Suppressor macrophage (primary cell): ENCODE measurements around the gene ZNF384.

Experiments
- DNase-seq, 4 experiments: peaks; one replicate each; pipeline ENCODE4 v3.0.0-alpha.2; 2020 to 2022

ZNF384 gene

DNA sequence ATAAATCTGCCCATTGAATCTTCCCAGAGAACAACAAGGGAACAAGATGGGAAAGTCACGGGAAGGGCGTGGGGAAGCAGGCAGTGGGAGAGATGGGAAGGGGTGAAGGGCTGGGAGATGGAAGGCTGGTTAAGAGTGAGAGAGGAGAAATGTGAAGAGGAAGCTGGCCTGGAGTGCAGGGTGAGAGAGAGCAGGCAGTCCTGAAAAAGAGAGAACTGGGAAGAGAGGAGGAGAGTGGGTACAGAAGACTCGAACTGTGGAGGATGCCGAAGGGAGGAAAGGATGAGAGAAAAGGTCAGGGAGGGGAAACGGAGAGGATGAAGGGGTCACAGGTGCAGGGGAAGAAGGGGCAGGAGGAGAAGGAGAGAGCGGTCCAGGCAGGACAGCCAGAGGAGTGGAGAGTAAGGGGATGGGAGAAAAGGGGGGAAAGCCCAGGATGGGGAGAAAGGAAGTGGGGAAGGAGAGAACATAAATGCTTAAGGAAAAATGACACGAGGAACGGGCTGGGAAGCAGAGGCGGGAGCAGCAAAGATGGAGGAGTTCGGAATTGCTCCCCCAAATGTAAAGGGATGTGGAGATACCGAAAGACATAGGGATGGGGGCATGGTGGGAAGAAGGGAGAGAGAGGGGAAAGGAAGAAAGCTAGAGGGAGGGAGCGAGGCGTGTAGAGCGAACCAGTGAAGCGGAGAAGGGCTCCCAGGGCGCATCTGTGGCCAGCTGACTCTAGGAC lies 10.2 kb upstream of the ZNF384 start:
- DNase-seq: no peak

GRCh38 chr12:6698352-6699046 lies 9.3 kb upstream of the ZNF384 start:
- no peak for DNase-seq

DNA sequence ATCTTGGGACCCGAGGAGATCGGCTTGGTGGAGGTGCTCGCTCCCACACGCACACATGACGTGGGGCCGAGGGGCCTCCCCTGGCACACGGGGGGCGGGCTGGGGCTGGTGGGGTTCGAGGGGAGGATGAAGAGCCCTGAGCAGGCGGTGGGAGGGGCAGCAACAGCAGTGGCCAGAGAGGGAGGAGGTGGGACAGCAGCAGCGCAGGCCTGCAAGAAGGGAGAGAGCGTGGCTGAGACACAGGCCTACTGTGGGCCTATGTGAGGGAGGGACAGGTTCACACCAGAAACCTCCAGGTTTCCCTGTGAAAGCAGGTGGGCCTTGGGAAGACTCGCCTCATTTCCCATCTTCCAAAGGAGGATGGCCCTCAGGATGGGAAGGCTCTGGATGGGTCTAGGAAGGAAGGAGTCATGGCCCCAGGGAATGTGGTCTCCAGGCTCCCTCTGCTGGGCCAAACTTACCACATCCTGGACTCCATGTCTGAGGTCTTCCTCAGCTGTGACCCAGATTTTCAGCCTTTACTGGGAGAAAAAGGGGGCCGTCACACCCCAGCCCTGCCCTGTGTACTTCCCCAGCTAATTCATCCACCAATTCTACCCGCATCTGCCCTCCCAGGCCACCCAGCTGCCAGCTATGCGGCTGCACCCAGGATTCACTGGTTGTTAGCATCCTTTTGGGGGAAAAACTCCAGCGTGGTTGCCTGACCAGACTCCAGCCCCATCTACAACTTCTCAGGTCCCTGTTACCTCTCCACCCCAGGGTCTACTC lies 8.6 kb upstream of the ZNF384 start:
- peak; percentile 37 to 67 (median 53) for DNase-seq

- peak in 1 of 4 experiments; percentile 42 for DNase-seq
Measured at GRCh38 chr12:6696690-6697583, 7.8 kb upstream of the ZNF384 start.

- DNase-seq: no peak
Measured at GRCh38 chr12:6695313-6696045, 6.3 kb upstream of the ZNF384 start.

DNA sequence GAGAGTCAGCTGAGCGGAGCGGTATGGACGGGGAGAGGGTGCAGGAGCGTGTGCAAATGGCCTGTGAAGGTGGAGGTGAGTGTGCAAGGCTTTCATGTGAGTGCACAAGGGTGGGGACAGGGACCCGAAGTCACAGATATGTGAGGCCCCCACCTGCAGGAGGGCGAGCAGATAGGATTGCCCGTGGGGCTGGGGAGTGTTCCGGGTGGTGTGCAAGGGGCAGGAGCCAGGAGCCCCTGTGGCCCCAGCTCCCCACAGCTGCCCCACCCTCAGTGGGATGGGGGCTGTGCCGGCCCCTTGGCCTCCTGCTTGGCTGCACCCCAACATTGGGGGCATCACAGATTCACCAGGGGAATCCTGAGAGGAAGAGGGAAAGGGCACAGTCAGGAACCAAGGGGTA lies 5.5 kb upstream of the ZNF384 start:
- DNase-seq: no peak

- no peak for DNase-seq
Measured at GRCh38 chr12:6693832-6694355, 4.7 kb upstream of the ZNF384 start.

DNA sequence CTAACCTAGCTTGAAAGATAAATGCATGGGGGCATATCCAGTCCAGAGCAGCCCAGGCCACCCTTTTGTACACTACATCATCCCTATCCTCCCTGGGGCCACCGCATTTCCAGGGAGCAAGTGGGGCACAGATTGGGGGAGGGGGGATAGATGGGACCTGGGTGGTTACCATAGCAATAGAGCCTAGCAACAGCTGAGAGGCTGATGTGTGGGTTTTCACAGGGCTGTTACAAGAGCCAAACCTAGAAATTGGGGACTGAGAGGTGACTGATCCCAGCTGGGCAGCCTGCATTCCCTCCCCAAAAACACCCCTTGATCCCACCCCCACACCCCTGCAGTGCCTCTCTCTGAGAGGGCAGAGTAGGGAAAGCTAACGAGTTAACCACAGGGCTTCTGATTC lies 3.7 kb upstream of the ZNF384 start:
- no peak for DNase-seq

DNA sequence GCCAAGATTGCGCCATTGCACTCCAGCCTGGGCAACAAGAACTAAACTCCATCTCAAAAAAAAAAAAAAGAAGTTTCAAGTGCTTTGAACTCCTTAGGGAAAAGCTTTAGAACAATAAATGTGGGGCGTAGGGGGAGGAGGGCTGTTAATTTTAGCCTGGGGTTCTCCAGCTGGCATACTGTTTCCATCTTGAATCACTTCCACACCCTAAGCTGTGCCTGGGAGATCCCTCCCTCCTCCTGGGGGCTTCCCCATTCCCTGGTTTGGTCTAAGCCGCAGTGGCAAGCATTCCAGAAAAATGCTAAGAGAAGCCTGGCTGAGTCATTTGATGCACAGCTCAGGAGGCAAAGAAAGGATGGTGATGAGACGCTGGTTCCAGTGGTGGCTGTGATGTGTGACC lies 2.3 kb upstream of the ZNF384 start:
- peak in 1 of 4 experiments; percentile 40 for DNase-seq

DNA sequence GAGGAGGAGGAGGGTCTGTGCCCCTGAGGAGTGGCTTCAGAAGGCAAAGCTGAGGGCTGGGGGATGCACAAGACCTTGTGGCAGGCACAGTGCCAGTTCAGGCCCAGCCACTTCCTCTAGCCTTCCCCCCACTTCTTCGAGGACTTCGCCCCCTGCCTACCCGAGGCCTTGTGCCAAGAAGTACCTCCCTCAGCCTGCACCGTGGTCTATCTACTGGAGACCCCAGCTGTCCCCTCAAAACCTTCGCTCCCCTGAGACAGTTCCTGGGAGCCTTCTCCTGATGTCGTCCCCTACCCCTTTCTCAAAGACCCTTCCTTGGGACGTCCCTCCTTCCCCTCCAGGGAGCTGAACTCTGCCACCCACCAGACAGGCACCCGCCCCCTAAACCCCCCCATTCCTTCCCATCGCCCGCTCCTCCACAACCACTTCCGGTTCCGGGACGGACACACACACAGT lies 604 bp downstream of the ZNF384 start:
- DNase-seq: peak; percentile 39 to 62 (median 44)

DNA sequence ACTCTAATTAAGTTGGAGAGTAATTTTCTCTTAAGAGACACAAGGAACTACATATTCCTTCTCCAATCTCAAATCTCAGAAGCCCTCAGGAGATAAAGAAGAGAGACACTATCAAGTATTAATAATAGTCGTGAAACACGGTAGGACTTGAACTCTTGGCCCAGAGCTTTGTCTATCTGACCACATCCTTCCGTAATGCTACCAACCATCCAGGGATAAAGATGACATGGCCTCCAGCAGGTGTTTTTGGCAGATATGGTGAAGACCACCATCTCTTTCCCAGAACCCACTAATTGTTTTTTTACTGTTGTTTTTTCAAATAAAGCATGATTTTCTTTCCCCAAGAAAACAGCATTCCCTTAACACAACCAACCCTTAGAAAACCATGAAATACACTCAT lies 3.4 kb downstream of the ZNF384 start:
- no peak for DNase-seq

- DNase-seq: peak; percentile 61 to 82 (median 68)
Measured at GRCh38 chr12:6684609-6685008, 4.6 kb downstream of the ZNF384 start.

- DNase-seq: no peak
Measured at GRCh38 chr12:6676962-6677361, 12.2 kb downstream of the ZNF384 start.

GRCh38 chr12:6672143-6672542 lies 17.0 kb downstream of the ZNF384 start:
- DNase-seq: no peak

DNA sequence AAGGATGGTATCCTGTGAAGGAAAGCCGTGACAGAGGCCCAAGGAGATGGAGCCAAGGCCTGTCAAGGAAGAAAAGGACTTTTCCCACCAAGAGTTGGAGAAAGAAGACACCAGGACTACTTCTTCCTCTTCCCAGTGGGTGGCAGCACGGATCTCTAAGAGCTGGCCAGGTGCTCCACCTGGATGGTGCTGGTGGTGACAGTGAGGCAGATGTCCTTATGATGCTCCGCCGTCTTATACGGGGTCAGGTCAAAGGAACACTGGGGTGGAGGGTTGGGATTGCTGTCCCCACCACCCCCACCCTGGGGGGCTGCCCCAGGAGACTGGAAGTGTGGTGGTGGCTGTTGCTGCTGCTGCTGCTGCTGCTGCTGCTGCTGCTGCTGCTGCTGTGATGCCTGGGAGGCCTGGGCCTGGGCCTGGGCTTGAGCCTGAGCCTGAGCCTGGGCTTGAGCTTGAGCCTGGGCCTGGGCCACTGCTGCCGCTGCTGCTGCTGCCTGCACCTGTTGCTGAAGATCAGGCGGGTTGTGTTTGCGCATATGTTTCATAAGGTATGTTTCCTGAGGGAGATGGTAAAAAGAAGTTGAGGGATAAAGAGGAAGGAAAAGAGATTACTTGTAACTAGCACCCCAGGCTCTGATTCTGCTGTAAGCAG lies 21.5 kb downstream of the ZNF384 start:
- DNase-seq: no peak

DNA sequence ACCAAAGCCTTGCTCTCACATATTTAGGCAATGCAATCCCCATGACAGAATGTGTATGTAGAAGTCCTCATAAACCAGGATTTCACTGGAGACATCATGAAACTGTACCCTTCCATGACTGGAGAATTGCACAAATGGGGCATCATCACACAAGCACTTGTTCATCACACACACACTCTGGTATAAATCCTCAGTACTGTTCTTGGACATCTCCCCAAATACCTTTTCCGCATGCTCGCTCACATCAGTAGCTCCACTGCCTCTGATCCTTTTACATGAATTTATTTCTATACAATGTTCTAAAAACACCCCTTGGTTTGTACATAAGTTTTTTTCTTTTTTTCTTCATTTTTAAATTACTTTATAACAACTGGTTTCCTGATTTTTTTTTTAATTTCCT lies 23.0 kb downstream of the ZNF384 start:
- no peak for DNase-seq

GRCh38 chr12:6664902-6665301 lies 24.3 kb downstream of the ZNF384 start:
- DNase-seq: peak; percentile 33 to 80 (median 50)

- DNase-seq: peak; percentile 98 to 100 (median 99)
Measured at GRCh38 chr12:6662906-6663742, 26.1 kb downstream of the ZNF384 start, which contains the start of gene ING4. ING4 (minus strand) TSS chr12:6663119; CDS start chr12:6663101, 18 bp downstream.

DNA sequence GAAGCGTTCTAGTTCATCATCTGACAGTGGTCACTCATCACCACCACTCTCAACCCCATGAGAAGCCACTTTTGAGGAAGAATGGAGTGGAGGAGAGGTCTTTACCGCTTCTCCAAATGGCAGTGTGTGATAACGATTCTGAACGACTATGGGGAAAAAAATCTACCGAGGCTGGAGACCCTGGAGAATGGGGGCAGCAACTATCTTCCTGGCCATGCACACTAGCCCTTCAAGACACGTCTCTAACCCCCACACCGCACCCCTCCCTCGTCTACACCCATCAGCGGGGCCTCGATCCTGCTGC lies 26.6 kb downstream of the ZNF384 start:
- DNase-seq: no peak

GRCh38 chr12:6653987-6654386 lies 35.2 kb downstream of the ZNF384 start:
- no peak for DNase-seq
